Stimulated activated effector memory CD8-positive, alpha-beta T cell treated with anti-CD3 and anti-CD28 coated beads, Interleukin-12 subunit alpha, Interleukin-12 subunit beta, amount 100 ng/mL, for 72 hours (primary cell): Measurements from ENCODE around the gene INF2.

Source experiments
- ATAC-seq: fragments of 150-1000 bp; cut with Tn5 transposase; 2 replicates; pipeline ENCODE4 v1.10.0; 2021
- DNase-seq, 2 donors: peaks; one replicate each; pipeline ENCODE4 v3.0.0; 2021 to 2022; ENCODE audit warnings: low spot score in 2 of 2
- H3K27ac Mint-ChIP-seq: one replicate; pipeline ENCODE4 v1.8.0; 2022; ENCODE audit warnings: mild to moderate bottlenecking, mixed read lengths
- H3K36me3 Mint-ChIP-seq: one replicate; pipeline ENCODE4 v1.8.0; 2022; ENCODE audit warnings: mild to moderate bottlenecking, mixed read lengths
- H3K4me1 Mint-ChIP-seq: one replicate; pipeline ENCODE4 v1.8.0; 2022; ENCODE audit warnings: mixed read lengths
- H3K4me3 Mint-ChIP-seq: one replicate; pipeline ENCODE4 v1.8.0; 2022; ENCODE audit warnings: mild to moderate bottlenecking, mixed read lengths
- H3K9me3 Mint-ChIP-seq: one replicate; pipeline ENCODE4 v1.8.0; 2022; ENCODE audit warnings: mixed read lengths

INF2 gene

DNA sequence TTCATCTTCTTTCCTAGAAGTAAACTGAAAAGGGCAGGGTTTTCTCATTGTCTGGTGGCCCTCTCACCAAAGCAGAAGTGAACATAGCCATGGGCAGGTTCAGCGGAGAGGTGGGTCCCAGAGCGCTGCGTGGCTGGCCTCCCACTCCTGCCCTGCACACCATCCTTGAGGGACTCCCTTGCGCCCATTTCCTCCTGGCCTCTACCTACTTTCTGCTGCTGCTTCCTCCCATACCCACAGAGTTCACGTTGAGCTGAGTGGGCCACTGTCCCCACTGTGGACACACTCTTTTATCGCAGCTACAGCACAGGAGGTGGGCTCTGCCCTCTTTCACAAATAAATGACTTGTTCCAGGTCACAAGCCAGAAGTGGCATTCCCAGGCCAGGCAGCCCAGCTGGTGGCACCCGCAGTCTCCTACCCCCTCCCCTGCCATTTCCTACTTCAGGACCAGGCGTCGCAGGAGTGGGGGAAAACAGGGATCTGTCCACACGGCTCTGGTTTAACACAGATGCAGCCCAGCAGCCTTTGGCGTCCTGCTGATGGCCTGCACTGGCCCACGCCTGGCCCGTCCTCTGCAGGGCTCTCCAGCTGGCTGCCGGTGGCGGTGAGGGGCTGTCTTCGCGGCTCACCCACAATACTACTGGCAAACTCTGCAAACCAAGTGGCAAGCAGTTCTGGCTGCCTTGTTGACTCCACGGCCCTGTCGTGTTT, 68.4 kb downstream of the INF2 start:
- Mint-ChIP-seq H3K27ac (no peak overlapping the region), H3K4me1 (peaks cover 38% of the 10 kb centered on the region), H3K36me3 (peaks cover 84% of the 10 kb centered on the region), H3K4me3 (no peak overlapping the region), H3K9me3 (no peaks in the 10 kb centered on the region)
- DNase-seq (no peak), ATAC-seq (no peak)

DNA sequence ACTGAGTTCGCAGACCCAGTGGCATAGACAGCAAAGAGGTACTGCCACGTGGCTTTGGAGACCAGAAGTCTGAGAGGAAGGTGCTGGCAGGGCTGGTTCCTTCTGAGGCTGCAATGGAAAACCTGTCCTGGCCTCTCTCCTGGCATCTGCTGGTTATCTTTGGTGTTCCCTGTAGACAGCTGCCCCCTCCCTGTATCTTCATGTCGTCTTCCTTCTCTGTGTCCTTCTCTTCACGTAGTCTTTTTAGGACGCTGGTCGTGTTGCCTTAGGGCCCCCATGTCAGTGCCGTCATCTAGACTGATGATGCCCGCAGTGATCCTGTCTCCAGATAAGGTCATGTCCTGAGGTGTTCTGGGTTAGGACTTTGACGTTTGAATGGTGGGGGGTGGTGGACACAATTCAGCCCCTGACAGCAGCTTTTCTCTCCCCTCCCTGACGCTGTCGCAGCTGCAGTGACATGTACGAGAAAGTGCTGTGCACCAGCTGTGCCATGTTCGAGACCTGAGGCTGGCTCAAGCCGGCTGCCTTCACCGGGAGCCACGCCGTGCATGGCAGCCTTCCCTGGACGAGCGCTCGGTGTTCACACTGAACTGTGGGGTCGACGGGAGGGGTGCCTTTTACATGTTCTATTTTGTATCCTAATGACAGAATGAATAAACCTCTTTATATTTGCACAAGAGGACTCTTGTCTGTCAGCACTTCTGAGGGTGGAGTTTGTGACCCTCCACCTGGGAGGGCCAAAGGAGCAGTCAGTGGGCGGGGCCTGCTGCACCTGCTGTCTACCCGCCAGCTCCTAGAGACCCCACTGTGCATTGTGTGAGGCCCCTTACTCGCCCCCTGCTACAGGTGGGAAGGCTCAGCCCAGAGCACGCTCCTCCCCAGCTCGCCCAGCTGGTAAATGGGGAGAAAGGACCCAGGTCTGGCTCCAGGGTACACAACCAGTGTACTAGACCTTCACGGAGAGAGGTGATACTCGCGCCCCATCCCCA, 69.9 kb downstream of the INF2 start:
- DNase-seq, result no peak
- Mint-ChIP-seq H3K4me3 (no peak overlapping the region), H3K27ac (peak overlapping the region; percentile 52), H3K36me3 (peaks cover 81% of the 10 kb centered on the region), H3K4me1 (peaks cover 29% of the 10 kb centered on the region), H3K9me3 (no peaks in the 10 kb centered on the region)
- ATAC-seq, result no peak

DNA sequence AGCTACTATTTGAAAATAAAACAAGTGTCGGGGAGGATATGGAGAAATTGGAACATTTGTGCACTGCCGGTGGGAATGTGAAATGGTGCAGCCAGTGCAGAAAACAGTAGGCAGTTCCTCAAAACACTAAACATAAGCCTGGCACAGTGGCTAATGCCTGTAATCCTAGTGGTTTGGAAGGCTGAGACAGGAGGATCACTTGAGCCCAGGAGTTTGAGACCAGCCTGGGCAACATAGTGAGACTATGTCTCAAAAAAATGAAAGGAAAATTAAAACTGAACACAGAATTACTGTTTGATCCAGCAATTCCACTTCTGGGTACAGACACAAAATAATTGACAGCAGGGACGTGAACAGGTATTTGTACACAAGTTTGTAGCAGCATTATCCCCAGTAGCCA, 76.1 kb downstream of the INF2 start:
- Mint-ChIP-seq H3K36me3 (peaks cover 46% of the 10 kb centered on the region), H3K4me3 (no peak overlapping the region), H3K27ac (no peak overlapping the region), H3K9me3 (no peaks in the 10 kb centered on the region), H3K4me1 (peaks cover 20% of the 10 kb centered on the region)
- ATAC-seq (no peak), DNase-seq (no peak)

DNA sequence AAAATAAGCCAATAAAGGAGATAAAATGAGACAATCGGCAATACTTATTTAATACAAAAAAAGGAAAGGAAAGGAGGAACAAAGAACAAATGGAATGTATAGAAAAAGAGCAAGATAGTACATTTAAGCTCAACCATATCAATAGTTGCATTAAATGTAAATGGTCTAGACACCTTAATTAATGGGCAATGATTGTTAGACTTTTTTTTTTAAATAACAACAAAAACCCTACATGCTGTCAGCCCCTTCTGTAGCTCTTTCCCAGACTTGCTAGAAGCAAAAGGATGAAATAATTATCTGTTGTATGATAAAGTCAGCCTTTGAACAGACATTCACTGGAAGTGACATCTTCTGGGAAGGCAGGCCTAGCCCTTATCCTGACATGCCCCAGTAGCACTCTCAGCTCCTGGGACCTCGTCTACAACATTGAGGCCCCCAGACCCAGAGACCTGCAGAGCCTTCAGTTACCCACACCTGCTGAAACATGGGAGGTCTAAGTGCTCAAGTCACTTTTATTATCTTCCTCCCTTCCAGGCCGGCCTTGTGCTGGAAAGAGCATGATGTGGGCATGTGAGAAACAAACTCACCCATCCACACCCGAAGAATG, 76.9 kb downstream of the INF2 start:
- Mint-ChIP-seq H3K4me1 (peaks cover 12% of the 10 kb centered on the region), H3K4me3 (no peak overlapping the region), H3K27ac (no peak overlapping the region), H3K36me3 (peaks cover 46% of the 10 kb centered on the region), H3K9me3 (no peaks in the 10 kb centered on the region)
- DNase-seq (no peak), ATAC-seq (no peak)

DNA sequence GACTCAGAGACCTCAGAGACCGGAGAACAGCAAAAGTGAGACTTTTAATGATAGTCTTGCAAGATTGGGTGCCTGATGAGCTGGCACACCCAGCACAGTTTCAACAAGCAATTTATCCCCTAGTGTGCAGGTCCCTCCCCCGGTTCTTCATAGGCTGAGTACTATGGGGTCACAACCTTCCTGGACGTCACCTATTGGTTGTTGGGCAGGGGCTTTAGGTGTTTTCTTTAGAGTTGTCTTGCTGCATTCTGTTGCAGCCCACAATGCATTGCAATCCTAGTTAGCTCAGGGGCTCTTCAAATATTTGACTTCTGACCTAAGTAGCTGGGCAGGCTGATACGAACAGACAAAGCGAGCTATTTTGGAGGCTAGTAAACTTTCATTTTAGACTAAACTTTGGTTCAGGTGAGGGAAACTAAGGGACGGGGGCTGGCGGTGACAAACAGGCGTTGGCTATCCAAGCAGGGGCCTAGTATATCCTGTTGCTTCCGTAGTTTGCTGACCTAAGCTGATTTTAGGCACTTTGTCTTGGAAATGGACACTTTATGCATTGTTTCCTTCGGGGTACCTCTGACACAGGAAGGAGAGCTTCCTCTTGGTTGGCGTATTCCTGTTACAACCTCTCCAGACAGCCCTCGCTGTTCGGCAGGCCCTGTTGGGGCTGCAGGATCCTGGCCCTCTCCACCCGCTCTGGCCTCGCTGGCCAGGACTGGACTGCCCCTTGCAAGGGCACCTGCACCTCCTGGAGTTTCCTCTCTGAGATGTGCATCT, 77.6 kb downstream of the INF2 start:
- peaks cover 46% of the 10 kb centered on the region for H3K36me3 Mint-ChIP-seq
- no peak overlapping the region for H3K4me3 Mint-ChIP-seq
- ATAC-seq (no peak), DNase-seq (no peak)
- H3K27ac Mint-ChIP-seq, result no peak overlapping the region
- peaks cover 11% of the 10 kb centered on the region for H3K4me1 Mint-ChIP-seq
- H3K9me3 Mint-ChIP-seq, result no peaks in the 10 kb centered on the region

DNA sequence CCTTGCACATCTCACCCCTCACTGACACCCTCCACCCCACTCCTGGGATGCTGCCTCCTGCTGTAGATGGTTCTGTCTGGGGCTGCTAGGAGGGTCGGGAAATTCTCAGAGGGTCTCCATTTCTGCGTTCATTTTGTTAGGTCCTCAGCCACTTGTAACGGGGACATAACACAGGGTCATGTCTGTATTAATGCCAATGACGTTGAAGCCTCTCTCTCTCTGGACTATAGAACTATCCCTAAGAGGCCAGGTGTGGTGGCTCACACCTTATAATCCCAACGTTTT, 78.2 kb downstream of the INF2 start:
- Mint-ChIP-seq H3K9me3 (no peaks in the 10 kb centered on the region), H3K36me3 (peaks cover 44% of the 10 kb centered on the region), H3K27ac (no peak overlapping the region), H3K4me3 (no peak overlapping the region), H3K4me1 (peaks cover 11% of the 10 kb centered on the region)
- DNase-seq (no peak), ATAC-seq (no peak)

DNA sequence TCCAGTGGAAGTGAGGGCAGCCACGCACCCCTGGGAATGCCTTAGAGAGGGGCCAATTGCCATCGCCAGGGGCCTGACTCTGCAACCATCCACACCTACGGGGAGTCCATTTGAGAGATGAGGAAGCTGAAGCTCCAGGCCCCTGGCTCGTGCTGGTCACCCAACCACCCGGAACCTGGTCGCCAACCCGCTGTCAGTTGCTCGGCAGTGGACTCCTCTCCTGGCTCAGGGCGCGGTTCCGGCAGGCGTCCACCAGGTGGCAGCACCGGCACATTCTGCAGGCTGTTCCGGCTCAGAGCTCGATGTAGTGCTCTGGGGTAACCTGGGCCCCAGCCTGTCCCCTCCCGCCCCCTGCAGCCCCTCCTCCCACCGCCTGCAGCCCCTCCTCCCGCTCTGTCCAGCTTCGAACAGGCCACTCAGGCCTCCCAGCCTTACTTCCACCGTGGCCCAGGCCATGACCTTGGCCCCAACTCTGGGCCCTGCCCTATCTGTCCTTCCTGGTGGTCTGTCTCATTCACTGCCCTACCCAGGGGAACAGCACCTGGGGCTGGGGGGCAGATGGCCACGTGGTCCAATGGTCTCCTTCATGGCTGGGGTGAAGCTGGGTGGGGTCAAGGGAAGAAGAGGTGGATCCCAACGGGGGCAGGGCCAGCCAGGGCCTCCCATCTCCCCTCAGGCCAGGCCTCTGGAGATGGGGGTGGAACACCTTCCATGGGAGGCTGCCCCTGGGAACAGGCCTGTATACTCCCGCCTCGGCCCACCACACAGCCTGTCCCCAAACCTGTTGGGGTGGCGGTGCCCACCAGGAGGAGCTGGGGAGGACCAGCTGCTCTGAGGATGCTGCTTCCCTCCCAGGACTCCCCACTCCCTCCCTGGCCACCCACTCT, 79.3 kb downstream of the INF2 start:
- H3K9me3 Mint-ChIP-seq, result no peaks in the 10 kb centered on the region
- H3K4me1 Mint-ChIP-seq, result peaks cover 11% of the 10 kb centered on the region
- no peak overlapping the region for H3K4me3 Mint-ChIP-seq
- ATAC-seq (peak; percentile 93), DNase-seq (peak; percentile 98)
- H3K36me3 Mint-ChIP-seq, result peaks cover 50% of the 10 kb centered on the region
- no peak overlapping the region for H3K27ac Mint-ChIP-seq

DNA sequence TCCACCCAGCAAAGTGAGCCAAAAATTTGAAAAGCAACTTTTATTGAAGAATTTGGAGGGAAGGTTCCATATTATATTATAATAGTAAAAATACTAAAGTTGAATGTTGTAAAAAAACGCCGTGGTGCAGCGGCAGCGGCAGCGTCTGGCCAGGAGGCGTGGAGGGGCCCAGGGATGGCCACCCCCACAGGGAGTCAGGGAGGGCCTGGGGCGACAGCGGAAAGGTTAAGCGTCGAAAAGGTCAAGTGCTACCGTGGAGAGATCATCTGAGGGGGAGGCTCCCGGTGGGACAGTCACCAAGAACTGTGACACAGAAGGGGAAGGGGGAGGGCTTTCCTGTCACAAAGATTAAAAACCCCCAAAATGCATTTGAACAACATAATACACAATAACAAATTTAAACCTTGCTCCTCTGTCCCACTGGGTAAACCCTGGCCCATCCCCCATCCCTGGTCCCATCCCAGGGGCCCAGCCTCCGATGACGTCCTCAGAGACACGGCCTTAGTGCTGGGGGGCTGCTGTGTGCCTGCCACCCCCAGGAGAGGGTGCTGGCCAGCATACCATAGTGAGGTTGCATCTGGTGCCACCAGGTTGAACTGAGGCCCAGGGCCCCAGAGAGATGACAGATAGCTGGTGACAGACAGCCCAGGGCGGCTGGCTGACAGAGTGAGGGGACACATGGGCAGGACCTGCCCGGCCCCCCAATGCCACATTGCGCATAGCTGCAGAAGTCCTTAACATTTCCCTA, 80.1 kb downstream of the INF2 start:
- Mint-ChIP-seq H3K27ac (no peak overlapping the region), H3K36me3 (peaks cover 58% of the 10 kb centered on the region), H3K4me3 (no peak overlapping the region), H3K4me1 (peaks cover 11% of the 10 kb centered on the region), H3K9me3 (no peaks in the 10 kb centered on the region)
- ATAC-seq, result no peak
- DNase-seq, result no peak

DNA sequence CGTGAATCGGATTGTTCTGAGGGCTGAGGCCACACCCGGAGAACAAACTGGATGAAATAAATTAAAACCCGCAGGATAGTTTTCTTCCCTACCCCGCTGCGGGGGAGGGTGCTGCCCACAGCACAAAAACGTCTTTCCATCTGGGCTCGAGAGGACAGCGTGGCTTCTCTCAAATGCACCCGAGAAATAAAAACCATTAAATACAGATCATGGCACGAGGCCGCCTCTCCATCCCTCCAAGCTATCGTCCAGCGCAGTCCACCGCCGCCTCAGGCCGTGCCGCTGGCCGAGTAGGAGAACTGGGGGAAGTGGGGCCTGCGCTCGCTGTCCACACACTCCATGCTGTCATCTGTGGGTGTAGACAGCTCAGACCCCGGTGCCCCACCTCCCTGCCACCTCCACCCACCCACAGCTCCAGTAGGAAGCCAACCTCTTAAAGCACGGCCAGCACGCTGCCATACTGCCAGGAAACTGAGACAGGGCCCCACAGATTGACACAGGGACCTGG, 80.7 kb downstream of the INF2 start:
- Mint-ChIP-seq H3K4me1 (peaks cover 11% of the 10 kb centered on the region), H3K9me3 (no peaks in the 10 kb centered on the region), H3K27ac (no peak overlapping the region), H3K36me3 (peaks cover 65% of the 10 kb centered on the region), H3K4me3 (no peak overlapping the region)
- ATAC-seq (no peak), DNase-seq (no peak)

DNA sequence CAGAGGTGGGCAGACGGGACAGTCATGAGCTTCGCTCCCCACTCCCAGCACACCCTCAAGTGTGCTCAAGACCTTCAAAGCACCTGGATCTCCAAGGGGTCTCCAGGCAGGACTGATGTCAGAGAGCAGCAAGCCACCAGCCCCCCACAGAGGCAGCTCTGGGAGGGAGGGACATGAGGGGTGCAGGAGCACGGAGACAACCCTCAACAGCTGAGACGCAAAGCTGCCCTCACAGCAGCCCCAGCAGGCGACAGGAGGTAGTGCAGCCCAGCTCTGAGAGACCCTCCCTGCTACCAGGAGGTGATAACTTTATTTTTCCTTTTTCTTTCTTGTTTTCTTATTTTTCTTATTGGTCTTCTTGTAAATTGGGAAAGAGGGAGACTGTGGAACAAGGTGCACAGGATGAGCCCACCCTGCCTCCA, 81.4 kb downstream of the INF2 start:
- Mint-ChIP-seq H3K9me3 (no peaks in the 10 kb centered on the region), H3K27ac (peak overlapping the region; percentile 76), H3K36me3 (peaks cover 66% of the 10 kb centered on the region), H3K4me3 (no peak overlapping the region), H3K4me1 (peaks cover 11% of the 10 kb centered on the region)
- DNase-seq (no peak), ATAC-seq (no peak)

DNA sequence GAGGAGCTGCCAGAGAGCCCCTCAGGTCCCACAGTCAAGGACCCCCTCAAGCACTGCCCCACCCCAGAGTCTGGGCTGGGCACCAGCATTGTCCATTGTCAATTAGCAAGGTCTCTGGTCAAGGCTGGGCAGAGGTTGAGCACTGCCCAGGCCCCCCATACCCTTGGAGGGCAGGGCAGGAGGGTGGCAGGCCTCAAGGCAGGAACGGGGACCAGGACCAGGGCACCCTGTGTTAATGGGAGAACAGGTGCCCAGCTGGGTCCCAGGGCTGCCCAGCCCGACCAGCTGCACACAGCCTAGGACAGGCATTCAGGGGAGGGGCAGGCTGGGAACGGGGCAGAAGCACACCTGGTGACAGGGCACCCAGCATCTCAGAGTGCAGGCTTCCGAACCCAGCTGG, 82.0 kb downstream of the INF2 start:
- peaks cover 71% of the 10 kb centered on the region for H3K36me3 Mint-ChIP-seq
- no peak overlapping the region for H3K4me3 Mint-ChIP-seq
- H3K27ac Mint-ChIP-seq, result peak overlapping the region; percentile 76
- H3K9me3 Mint-ChIP-seq, result no peaks in the 10 kb centered on the region
- DNase-seq (no peak), ATAC-seq (no peak)
- H3K4me1 Mint-ChIP-seq, result peaks cover 11% of the 10 kb centered on the region
